Activated T-helper 1 cell treated with anti-CD3 and anti-CD28 coated beads, Interleukin-12 subunit alpha, Interleukin-12 subunit beta, Interleukin-2, Interleukin-4 antibody, amounts not matched to agents 30 ng/mL and 10 ng/mL and 1 ng/mL, durations not matched to agents 14 hours and 24 hours and 36 hours (primary cell): ENCODE data around the gene SPTB. TPM values are rescaled to one million over a fixed set of nuclear protein-coding genes. Genes with fewer than 3 reads are reported as not detected.

ENCODE experiments used
- DNase-seq: peaks from one replicate; pipeline ENCODE4 v3.0.0; 2021; ENCODE audit warnings: low spot score
- H3K27ac Mint-ChIP-seq: one replicate; pipeline ENCODE4 v1.8.0; 2021; ENCODE audit warnings: mild to moderate bottlenecking, mixed read lengths
- H3K27me3 Mint-ChIP-seq: one replicate; pipeline ENCODE4 v1.8.0; 2022; ENCODE audit warnings: mild to moderate bottlenecking, moderate library complexity, mixed read lengths; ENCODE audit not compliant: insufficient read depth
- H3K36me3 Mint-ChIP-seq: one replicate; pipeline ENCODE4 v1.8.0; 2021; ENCODE audit warnings: low read depth, mixed read lengths
- H3K4me1 Mint-ChIP-seq: one replicate; pipeline ENCODE4 v1.8.0; 2021; ENCODE audit warnings: low read depth, mixed read lengths
- H3K4me3 Mint-ChIP-seq: one replicate; pipeline ENCODE4 v1.8.0; 2021; ENCODE audit warnings: mild to moderate bottlenecking, moderate library complexity, mixed read lengths
- H3K9me3 Mint-ChIP-seq: one replicate; pipeline ENCODE4 v1.8.0; 2021; ENCODE audit warnings: mixed read lengths
- intact Hi-C: fragments of 100-400 bp; cut with micrococcal nuclease; formaldehyde crosslinking; loops from one replicate; pipeline ENCODE4 v1.15.1; 2024
- total RNA-seq: library from RNA; stranded (reverse); gene quantifications from 2 replicates; pipeline ENCODE4 v1.2.3, GENCODE V29; 2022

The SPTB gene
- total RNA-seq, 1 donor from 2014 or later, result not detected

DNA sequence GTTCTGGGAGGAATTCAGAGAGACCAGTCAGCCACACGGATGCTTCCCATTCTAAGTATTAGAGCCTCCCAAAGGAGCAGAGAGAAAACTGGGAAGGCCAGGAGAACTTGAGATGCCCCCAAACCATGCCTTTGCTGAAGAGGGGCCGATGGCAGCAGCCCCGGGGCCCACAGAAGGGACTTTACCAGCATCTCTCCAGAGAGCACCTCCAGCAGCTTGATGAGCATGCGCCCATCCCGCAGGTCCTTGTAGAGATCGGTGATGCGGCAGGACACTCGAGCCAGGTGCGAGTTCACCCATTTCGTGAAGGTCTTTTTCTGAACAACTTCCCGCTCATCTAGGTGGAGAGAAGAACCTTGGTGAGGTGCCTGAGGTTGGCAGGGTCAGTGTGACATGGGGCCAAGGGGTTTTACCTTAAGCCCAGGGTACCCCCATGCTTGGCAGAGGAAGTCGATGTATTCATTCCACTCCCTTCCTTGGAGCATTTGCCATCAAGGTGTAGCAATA is 74.9 kb downstream of the SPTB start:
- Mint-ChIP-seq H3K4me1 (no peaks in the 10 kb centered on the region), H3K36me3 (no peaks in the 10 kb centered on the region), H3K4me3 (no peak overlapping the region), H3K27ac (no peak overlapping the region), H3K9me3 (no peaks in the 10 kb centered on the region), H3K27me3 (peaks cover 5% of the 10 kb centered on the region)
- intact Hi-C loops, result no loop called here
- DNase-seq, result no peak

GRCh38 chr14:64801800-64802199 is 77.9 kb downstream of the SPTB start:
- Mint-ChIP-seq H3K27ac (no peak overlapping the region), H3K27me3 (peaks cover 5% of the 10 kb centered on the region), H3K9me3 (no peaks in the 10 kb centered on the region), H3K4me3 (no peak overlapping the region), H3K4me1 (no peaks in the 10 kb centered on the region), H3K36me3 (no peaks in the 10 kb centered on the region)
- DNase-seq, result no peak
- intact Hi-C loops, result no loop called here

DNA sequence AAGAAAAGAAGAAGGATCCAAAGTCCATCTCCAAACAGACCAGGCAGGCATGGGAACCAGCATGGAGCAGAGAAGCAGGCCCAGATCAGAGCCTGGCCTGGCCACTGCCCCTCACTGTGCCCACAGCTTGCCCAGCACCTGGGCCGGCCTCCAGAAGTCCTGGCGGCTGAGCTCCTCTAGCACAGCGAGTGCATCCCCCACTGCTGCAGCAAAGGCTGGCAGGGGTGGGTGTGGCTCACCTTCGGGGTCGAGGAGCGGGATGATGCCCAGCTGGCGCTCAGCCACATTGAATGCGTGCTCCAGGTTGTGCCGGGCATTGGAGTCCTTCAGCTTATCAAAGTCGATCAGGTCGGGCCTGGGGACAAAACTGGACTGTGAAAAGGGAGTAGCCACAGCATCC is 78.7 kb downstream of the SPTB start:
- H3K9me3 Mint-ChIP-seq, result no peaks in the 10 kb centered on the region
- H3K36me3 Mint-ChIP-seq, result no peaks in the 10 kb centered on the region
- intact Hi-C loops, result no loop called here
- peaks cover 3% of the 10 kb centered on the region for H3K27me3 Mint-ChIP-seq
- H3K4me3 Mint-ChIP-seq, result no peak overlapping the region
- H3K27ac Mint-ChIP-seq, result no peak overlapping the region
- no peak for DNase-seq
- H3K4me1 Mint-ChIP-seq, result no peaks in the 10 kb centered on the region

- intact Hi-C loops, result no loop called here
- Mint-ChIP-seq H3K36me3 (no peaks in the 10 kb centered on the region), H3K27ac (no peak overlapping the region), H3K27me3 (no peaks in the 10 kb centered on the region), H3K9me3 (no peaks in the 10 kb centered on the region), H3K4me1 (no peaks in the 10 kb centered on the region), H3K4me3 (no peak overlapping the region)
- no peak for DNase-seq
Observed at GRCh38 chr14:64800000-64800399, 79.7 kb downstream of the SPTB start.

- Mint-ChIP-seq H3K27ac (no peak overlapping the region), H3K4me1 (no peaks in the 10 kb centered on the region), H3K27me3 (no peaks in the 10 kb centered on the region), H3K4me3 (no peak overlapping the region), H3K9me3 (no peaks in the 10 kb centered on the region), H3K36me3 (no peaks in the 10 kb centered on the region)
- DNase-seq, result no peak
- intact Hi-C loops, result no loop called here
Observed at GRCh38 chr14:64799555-64799954, 80.2 kb downstream of the SPTB start.

DNA sequence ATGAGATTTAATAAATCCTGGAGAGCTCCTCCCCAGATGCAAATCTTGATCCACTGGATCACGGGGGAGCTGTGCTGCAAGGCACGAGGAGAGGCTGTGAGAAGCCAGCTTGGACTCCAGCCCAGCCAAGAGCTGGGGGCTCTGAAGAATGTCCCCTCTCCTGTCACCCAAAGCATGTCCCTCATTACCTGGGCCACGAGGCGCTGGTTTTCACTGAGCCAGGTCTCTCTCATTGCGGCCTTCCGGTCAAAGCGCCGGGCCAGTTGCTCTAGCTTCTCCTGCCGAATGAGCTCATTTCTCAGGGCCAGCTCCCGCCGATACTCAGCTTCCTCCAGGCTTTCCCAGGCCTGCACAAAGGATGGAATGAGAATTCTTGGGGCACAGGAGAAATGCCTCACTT is 83.3 kb downstream of the SPTB start:
- Mint-ChIP-seq H3K4me1 (no peaks in the 10 kb centered on the region), H3K27ac (no peak overlapping the region), H3K9me3 (no peaks in the 10 kb centered on the region), H3K27me3 (no peaks in the 10 kb centered on the region), H3K4me3 (no peak overlapping the region), H3K36me3 (no peaks in the 10 kb centered on the region)
- intact Hi-C loops, result no loop called here
- DNase-seq, result no peak

- Mint-ChIP-seq H3K36me3 (no peaks in the 10 kb centered on the region), H3K27me3 (no peaks in the 10 kb centered on the region), H3K9me3 (no peaks in the 10 kb centered on the region), H3K27ac (no peak overlapping the region), H3K4me3 (no peak overlapping the region), H3K4me1 (no peaks in the 10 kb centered on the region)
- intact Hi-C loops, result no loop called here
- DNase-seq, result no peak
Observed at GRCh38 chr14:64795921-64796320, 83.8 kb downstream of the SPTB start.

- no peak overlapping the region for H3K27ac Mint-ChIP-seq
- H3K27me3 Mint-ChIP-seq, result no peaks in the 10 kb centered on the region
Observed at GRCh38 chr14:64795211-64795610, 84.5 kb downstream of the SPTB start.

DNA sequence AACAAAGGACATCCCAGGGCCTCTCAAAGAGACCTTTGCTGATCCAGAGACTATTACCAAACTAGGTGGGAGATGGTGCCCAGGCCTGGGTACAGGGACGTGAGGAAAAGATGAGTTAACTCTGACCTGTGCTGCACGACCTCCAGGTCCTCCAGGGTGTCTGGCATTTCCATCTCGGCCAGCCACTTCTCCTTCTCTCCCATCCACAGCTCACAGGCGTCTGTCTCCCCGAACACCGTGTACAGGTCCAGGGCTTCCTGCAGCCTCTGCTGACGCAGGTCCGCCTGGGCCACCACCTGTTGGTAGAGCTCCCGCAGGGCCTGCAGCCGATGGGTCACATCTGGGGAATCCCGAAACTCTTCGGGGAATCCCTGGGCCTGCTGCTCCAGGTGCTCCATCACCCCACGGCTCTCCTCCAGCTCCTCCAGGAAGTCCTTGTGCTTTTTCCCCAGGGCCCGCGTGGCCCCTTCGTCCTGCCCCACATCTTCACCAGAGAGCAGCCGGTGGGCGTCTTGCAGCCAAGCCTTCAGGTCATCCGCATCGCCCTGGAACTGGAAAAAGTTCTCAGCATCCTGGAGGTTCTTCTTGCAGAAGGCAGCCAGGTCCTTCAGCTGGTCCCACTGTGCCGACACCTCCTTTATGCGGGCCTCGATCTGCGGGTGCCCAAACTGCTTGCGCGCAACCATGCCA is 86.7 kb downstream of the SPTB start:
- no peaks in the 10 kb centered on the region for H3K27me3 Mint-ChIP-seq
- H3K27ac Mint-ChIP-seq, result no peak overlapping the region
- H3K9me3 Mint-ChIP-seq, result no peaks in the 10 kb centered on the region
- H3K36me3 Mint-ChIP-seq, result no peaks in the 10 kb centered on the region
- no peak overlapping the region for H3K4me3 Mint-ChIP-seq
- intact Hi-C loops, result no loop called here
- DNase-seq, result no peak
- no peaks in the 10 kb centered on the region for H3K4me1 Mint-ChIP-seq

More at GRCh38 chr14:64795211-64795610, 84.5 kb downstream of the SPTB start:
- Mint-ChIP-seq H3K9me3 (no peaks in the 10 kb centered on the region), H3K36me3 (no peaks in the 10 kb centered on the region), H3K4me1 (no peaks in the 10 kb centered on the region), H3K4me3 (no peak overlapping the region)
- no peak for DNase-seq
- intact Hi-C loops, result no loop called here

GRCh38 chr14:64792231-64792630 is 87.5 kb downstream of the SPTB start:
- Mint-ChIP-seq H3K36me3 (no peaks in the 10 kb centered on the region), H3K9me3 (no peaks in the 10 kb centered on the region), H3K27me3 (no peaks in the 10 kb centered on the region), H3K4me1 (no peaks in the 10 kb centered on the region), H3K4me3 (no peak overlapping the region), H3K27ac (no peak overlapping the region)
- DNase-seq, result no peak
- intact Hi-C loops, result no loop called here

- Mint-ChIP-seq H3K9me3 (no peaks in the 10 kb centered on the region), H3K36me3 (no peaks in the 10 kb centered on the region), H3K27me3 (no peaks in the 10 kb centered on the region), H3K4me1 (no peaks in the 10 kb centered on the region), H3K4me3 (no peak overlapping the region), H3K27ac (no peak overlapping the region)
- no peak for DNase-seq
- intact Hi-C loops, result no loop called here
Observed at GRCh38 chr14:64790478-64790877, 89.2 kb downstream of the SPTB start.

DNA sequence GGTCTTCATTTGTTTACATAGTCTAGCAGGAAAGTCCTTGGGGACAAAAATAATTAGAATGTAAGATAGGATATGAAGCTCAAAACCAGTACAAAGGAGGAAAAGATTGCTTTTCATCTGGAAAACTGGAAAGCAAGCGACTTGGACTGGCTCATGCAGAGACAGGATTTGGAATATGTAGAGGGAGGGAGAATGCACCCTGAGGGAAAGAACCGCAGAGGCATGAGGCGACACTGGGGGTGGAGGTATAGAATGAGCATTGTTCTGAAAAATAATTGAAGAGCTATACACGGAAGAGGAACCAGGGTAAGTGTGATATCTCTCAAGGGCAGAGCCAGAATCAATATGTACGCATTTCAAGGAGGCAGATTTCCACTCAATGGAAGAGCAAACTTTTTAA is 90.0 kb downstream of the SPTB start:
- intact Hi-C loops, result no loop called here
- H3K27me3 Mint-ChIP-seq, result no peaks in the 10 kb centered on the region
- no peaks in the 10 kb centered on the region for H3K9me3 Mint-ChIP-seq
- H3K4me1 Mint-ChIP-seq, result no peaks in the 10 kb centered on the region
- no peaks in the 10 kb centered on the region for H3K36me3 Mint-ChIP-seq
- H3K27ac Mint-ChIP-seq, result no peak overlapping the region
- DNase-seq, result no peak
- no peak overlapping the region for H3K4me3 Mint-ChIP-seq

GRCh38 chr14:64788706-64789105 is 91.0 kb downstream of the SPTB start:
- Mint-ChIP-seq H3K9me3 (no peaks in the 10 kb centered on the region), H3K4me1 (no peaks in the 10 kb centered on the region), H3K4me3 (no peak overlapping the region), H3K36me3 (no peaks in the 10 kb centered on the region), H3K27ac (no peak overlapping the region), H3K27me3 (no peaks in the 10 kb centered on the region)
- intact Hi-C loops, result no loop called here
- no peak for DNase-seq

DNA sequence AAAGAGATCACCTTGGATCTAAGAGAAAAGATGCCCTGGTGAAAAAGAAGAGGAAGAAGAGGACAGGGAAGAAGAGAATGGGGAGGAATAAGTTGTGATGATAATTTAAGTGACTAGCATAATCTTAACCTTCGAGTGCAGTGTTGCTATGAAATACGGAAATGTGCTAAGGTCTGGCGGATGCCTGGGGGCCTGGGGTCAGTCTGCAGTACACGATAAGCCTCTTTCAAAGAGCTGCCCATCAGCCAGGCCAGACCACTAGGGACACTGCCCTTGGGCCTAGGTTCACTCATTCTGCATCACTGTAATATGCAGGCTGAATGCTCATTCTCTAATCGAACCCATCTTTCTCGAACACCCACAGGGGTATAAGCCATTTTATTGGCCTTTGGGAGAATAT is 92.1 kb downstream of the SPTB start:
- intact Hi-C loops, result no loop called here
- Mint-ChIP-seq H3K9me3 (no peaks in the 10 kb centered on the region), H3K4me3 (no peak overlapping the region), H3K36me3 (no peaks in the 10 kb centered on the region), H3K27ac (no peak overlapping the region), H3K4me1 (no peaks in the 10 kb centered on the region), H3K27me3 (no peaks in the 10 kb centered on the region)
- DNase-seq, result no peak
